H1 (cell line): ENCODE data around the gene SAMD14. TPM values are rescaled to one million over a fixed set of nuclear protein-coding genes. Genes with fewer than 3 reads are reported as not detected.

Experiments used
- CTCF ChIA-PET: fragments of 300-600 bp; sonication (Branson Sonifier 250); formaldehyde crosslinking; loops from one replicate; lab custom pipeline; 2021; ENCODE audit not compliant: partially characterized antibody; lab: Charles Lee
- POLR2A ChIA-PET: fragments of 300-600 bp; sonication (Branson Sonifier 250); formaldehyde crosslinking; loops from one replicate; lab custom pipeline; 2021; ENCODE audit warnings: inconsistent platforms; ENCODE audit not compliant: partially characterized antibody; lab: Charles Lee
- DNase-seq, 2 experiments: peaks; one replicate each; pipeline versions ENCODE4 v3.0.0 to v3.0.0-alpha.2; 2010 to 2022; ENCODE audit warnings: low spot score in 2 of 2, low read depth in 1 of 2, mixed read lengths in 1 of 2
- FAIRE-seq: peaks from 2 replicates; lab custom pipeline; 2011; peaks lifted over from hg19 to GRCh38; lab: Jason Lieb, UNC
- H2AFZ ChIP-seq: 2 replicates; pipeline ENCODE4 v1.8.1; 2012; ENCODE audit warnings: low read length, inconsistent platforms
- H2AK5ac ChIP-seq: 2 replicates; pipeline ENCODE4 v1.6.1; 2013; ENCODE audit warnings: low read depth, low read length
- H2BK120ac ChIP-seq: replicated peaks from 2 replicates; pipeline ENCODE3; 2013; ENCODE audit warnings: low read depth, low read length, inconsistent platforms
- H2BK12ac ChIP-seq: 2 replicates; pipeline ENCODE4 v1.6.1; 2013; ENCODE audit warnings: low read depth, low read length
- H2BK15ac ChIP-seq: 2 replicates; pipeline ENCODE4 v1.6.1; 2013; ENCODE audit warnings: low read length
- H2BK20ac ChIP-seq: 2 replicates; pipeline ENCODE4 v1.6.1; 2013; ENCODE audit warnings: low read length
- H2BK5ac ChIP-seq: 2 replicates; pipeline ENCODE4 v1.6.1; 2013; ENCODE audit warnings: low read depth, low read length
- H3K14ac ChIP-seq: 2 replicates; pipeline ENCODE4 v1.6.1; 2013; ENCODE audit warnings: inconsistent platforms; ENCODE audit not compliant: insufficient read length
- H3K18ac ChIP-seq: 2 replicates; pipeline ENCODE4 v1.6.1; 2013; ENCODE audit warnings: low read length; ENCODE audit errors: extremely low read depth
- H3K23ac ChIP-seq: 2 replicates; pipeline ENCODE4 v1.6.1; 2013; ENCODE audit warnings: inconsistent platforms; ENCODE audit not compliant: insufficient read length
- H3K23me2 ChIP-seq: 2 replicates; pipeline ENCODE4 v1.6.1; 2013; ENCODE audit warnings: low read depth, low read length
- H3K27ac ChIP-seq: 2 replicates; pipeline ENCODE4 v1.6.1; 2011; ENCODE audit warnings: low read depth, low read length, inconsistent platforms
- H3K27me3 ChIP-seq, 4 experiments: replicated peaks in 1 of 4; 1 replicate in 1 of 4; 2 replicates in 3 of 4; pipeline versions ENCODE4 v1.6.1 to v1.8.1; 2011 to 2013; ENCODE audit warnings: low read length in 3 of 4, mild to moderate bottlenecking in 3 of 4, inconsistent platforms in 2 of 4, mixed read lengths in 2 of 4, moderate library complexity in 1 of 4; ENCODE audit not compliant: control insufficient read depth in 3 of 4, insufficient read depth in 3 of 4; ENCODE audit errors: extremely low read depth in 1 of 4
- H3K36me3 ChIP-seq, 4 experiments: 2 replicates each; pipeline versions ENCODE4 v1.6.1 to v1.8.1; 2011 to 2013; ENCODE audit warnings: mild to moderate bottlenecking in 4 of 4, low read length in 3 of 4, moderate library complexity in 2 of 4, control low read depth in 1 of 4, inconsistent platforms in 1 of 4; ENCODE audit not compliant: insufficient read depth in 4 of 4, control insufficient read depth in 2 of 4
- H3K4ac ChIP-seq: replicated peaks from 2 replicates; pipeline ENCODE3; 2013; ENCODE audit warnings: low read length, low read depth, mixed read lengths, inconsistent platforms; ENCODE audit not compliant: insufficient read length
- H3K4me1 ChIP-seq, 4 experiments: replicated peaks in 1 of 4; 1 replicate in 1 of 4; 2 replicates in 3 of 4; pipeline versions ENCODE4 v1.6.1 to v1.8.1; 2011 to 2013; ENCODE audit warnings: low read length in 3 of 4, inconsistent platforms in 2 of 4, mixed read lengths in 1 of 4; ENCODE audit not compliant: insufficient read depth in 4 of 4, control insufficient read depth in 3 of 4
- H3K4me2 ChIP-seq, 2 experiments: 2 replicates each; pipeline versions ENCODE4 v1.6.1 to v1.8.1; 2011 to 2013; ENCODE audit warnings: low read depth in 2 of 2, low read length in 2 of 2, control low read depth in 1 of 2, inconsistent platforms in 1 of 2, mild to moderate bottlenecking in 1 of 2; ENCODE audit not compliant: insufficient read depth in 1 of 2
- H3K4me3 ChIP-seq, 4 experiments: fragments of 200-600, 300-600 bp in 1 of 4; sonication (generic), shearing (Covaris generic), sonication (Bioruptor Twin) in 1 of 4; 2 replicates each; pipeline versions ENCODE4 v1.5.1 to v1.8.1; 2011 to 2016; ENCODE audit warnings: low read length in 4 of 4, low read depth in 3 of 4, control low read depth in 2 of 4, inconsistent platforms in 2 of 4, mild to moderate bottlenecking in 2 of 4, mixed read lengths in 1 of 4, moderate library complexity in 1 of 4; ENCODE audit not compliant: insufficient read depth in 2 of 4; ENCODE audit errors: extremely low read depth in 1 of 4
- H3K56ac ChIP-seq: replicated peaks from 2 replicates; pipeline ENCODE3; 2013; ENCODE audit warnings: low read depth, mild to moderate bottlenecking, mixed read lengths, low read length, inconsistent platforms; ENCODE audit not compliant: insufficient read length
- H3K79me1 ChIP-seq: 2 replicates; pipeline ENCODE4 v1.6.1; 2013; ENCODE audit warnings: low read depth, low read length, control low read depth
- H3K79me2 ChIP-seq, 2 experiments: 2 replicates each; pipeline versions ENCODE4 v1.6.1 to v1.8.1; 2012 to 2013; ENCODE audit warnings: low read length in 2 of 2, mild to moderate bottlenecking in 2 of 2, inconsistent platforms in 1 of 2; ENCODE audit not compliant: insufficient read depth in 2 of 2, control insufficient read depth in 1 of 2
- H3K9ac ChIP-seq, 4 experiments: replicated peaks in 1 of 4; 1 replicate in 1 of 4; 2 replicates in 3 of 4; pipeline versions ENCODE4 v1.6.1 to v1.8.1; 2011 to 2013; ENCODE audit warnings: low read depth in 3 of 4, low read length in 3 of 4, control low read depth in 2 of 4, mild to moderate bottlenecking in 2 of 4, moderate library complexity in 2 of 4, inconsistent platforms in 1 of 4; ENCODE audit errors: extremely low read depth in 1 of 4
- H3K9me3 ChIP-seq, 2 experiments: 2 replicates each; pipeline versions ENCODE4 v1.6.1 to v1.8.1; 2012 to 2013; ENCODE audit warnings: mild to moderate bottlenecking in 2 of 2, moderate library complexity in 2 of 2, control low read depth in 1 of 2, inconsistent platforms in 1 of 2, low read depth in 1 of 2, low read length in 1 of 2, mixed read lengths in 1 of 2; ENCODE audit not compliant: insufficient read depth in 2 of 2
- H4K20me1 ChIP-seq, 2 experiments: replicated peaks in 1 of 2; 2 replicates each; pipeline versions ENCODE3 to v1.8.1; 2011 to 2013; ENCODE audit warnings: inconsistent platforms in 2 of 2, low read length in 2 of 2, mild to moderate bottlenecking in 1 of 2; ENCODE audit not compliant: insufficient read depth in 2 of 2, control insufficient read depth in 1 of 2
- H4K5ac ChIP-seq: 2 replicates; pipeline ENCODE4 v1.6.1; 2013; ENCODE audit warnings: low read length, low read depth, mixed read lengths, inconsistent platforms; ENCODE audit not compliant: insufficient read length
- H4K8ac ChIP-seq: 2 replicates; pipeline ENCODE4 v1.8.0; 2013; ENCODE audit warnings: mild to moderate bottlenecking, moderate library complexity, low read length, inconsistent platforms; ENCODE audit not compliant: insufficient read depth; ENCODE audit errors: extremely low read depth
- H4K91ac ChIP-seq: replicated peaks from 2 replicates; pipeline ENCODE3; 2013; ENCODE audit warnings: low read length, mixed read lengths, inconsistent platforms; ENCODE audit not compliant: insufficient read length
- CBX5 ChIP-seq: fragments of 300-800, 300-1000 bp; sonication (generic); IDR thresholded peaks from 2 replicates; pipeline ENCODE4 v1.7.1; 2016; ENCODE audit warnings: antibody characterized with exemption, low read length, low read depth
- CBX8 ChIP-seq: fragments of 300-800, 300-1000 bp; sonication (generic); IDR thresholded peaks from 2 replicates; pipeline ENCODE4 v1.7.1; 2016; ENCODE audit warnings: low read depth, low read length, borderline replicate concordance
- CTCF ChIP-seq, 3 experiments: IDR thresholded peaks; 1 replicate in 2 of 3; 2 replicates in 1 of 3; pipeline versions ENCODE4 v1.5.1 to v1.6.1; 2011; ENCODE audit warnings: low read length in 3 of 3, mild to moderate bottlenecking in 3 of 3, inconsistent platforms in 2 of 3, low read depth in 1 of 3, moderate library complexity in 1 of 3; ENCODE audit not compliant: insufficient read depth in 1 of 3; ENCODE audit errors: control extremely low read depth in 1 of 3
- HDAC6 ChIP-seq: IDR thresholded peaks from one replicate; pipeline ENCODE4 v1.7.1; 2012; ENCODE audit warnings: low read depth, mild to moderate bottlenecking, inconsistent platforms, low read length, moderate library complexity
- JUN ChIP-seq: IDR thresholded peaks from 2 replicates; pipeline ENCODE4 v1.6.1; 2011; ENCODE audit warnings: low read depth, mild to moderate bottlenecking, improper control_type of control experiment, low read length
- MAFK ChIP-seq: IDR thresholded peaks from 2 replicates; pipeline ENCODE4 v1.6.1; 2012; ENCODE audit warnings: low read depth, mild to moderate bottlenecking, improper control_type of control experiment, low read length
- RFX5 ChIP-seq: IDR thresholded peaks from 2 replicates; pipeline ENCODE4 v1.6.1; 2011; ENCODE audit warnings: low read depth, low read length, improper control_type of control experiment, borderline replicate concordance
- SIRT6 ChIP-seq: IDR thresholded peaks from one replicate; pipeline ENCODE4 v1.7.1; 2012; ENCODE audit warnings: low read length, inconsistent platforms
- SP1 ChIP-seq: IDR thresholded peaks from 2 replicates; pipeline ENCODE4 v1.6.1; 2011; ENCODE audit warnings: low read depth, low read length
- TBP ChIP-seq: IDR thresholded peaks from 2 replicates; pipeline ENCODE4 v1.6.1; 2011; ENCODE audit warnings: low read depth, low read length, improper control_type of control experiment
- WGBS, 2 experiments: shearing (Covaris generic) in 1 of 2; methylation state at CpG; one replicate each; pipeline versions ENCODE4 v1.1.6 to v1.1.7; 2013 to 2015; ENCODE audit warnings: low lambda C conversion rate in 2 of 2, mixed read lengths in 2 of 2, inconsistent platforms in 1 of 2, low coverage in 1 of 2, missing lambda C conversion rate in 1 of 2; ENCODE audit not compliant: insufficient replicate concordance in 2 of 2, insufficient coverage in 1 of 2, insufficient read length in 1 of 2; ENCODE audit errors: extremely low coverage in 1 of 2, missing lambda C conversion rate in 1 of 2; 5-methylcytosine and 5-hydroxymethylcytosine counted together
- polyA plus RNA-seq, 7 experiments: library from polyadenylated mRNA; depleted of rRNA in 3 of 7; stranded (reverse) in 5 of 7; unstranded in 2 of 7; fragments of >200 nt in 5 of 7; fragments of 200-250 nt in 2 of 7; gene quantifications; 1 replicate in 5 of 7; 2 replicates in 1 of 7; 4 replicates in 1 of 7; pipeline versions ENCODE4 v1.2.1 to v1.2.3, GENCODE V29; 2011 to 2013; ENCODE audit warnings: missing spikeins in 2 of 7, mixed read lengths in 2 of 7
- total RNA-seq: library from RNA; stranded (reverse); fragmentation: NEBNext Ultra II Directional; extraction: Animal tissue kit (Norgen Biotek cat#: 25700); gene quantifications from 2 replicates; pipeline ENCODE4 v1.2.1, GENCODE V29; 2021

Gene SAMD14
- total and polyA plus RNA-seq, 2 of the 8 experiments (the other 6 are each of a cell fraction or from before 2014, with no cell fraction given), result 5.7 to 5.8 TPM

GRCh38 chr17:50171371-50172071 lies 41.6 kb upstream of the SAMD14 start:
- no peak overlapping the region for H3K14ac ChIP-seq
- no peak overlapping the region for H3K4me3 ChIP-seq
- ChIA-PET CTCF (interaction anchor here (1.3 to 17.0 kb wide), 10 partner anchors 10 to 191 kb away, joined by 3 to 299 read pairs (median 18); partner anchors contain the start of genes COL1A1 and TMEM92), POLR2A (no interaction called here)
- no peak overlapping the region for H4K5ac ChIP-seq
- H4K20me1 ChIP-seq, result no peaks in the 10 kb centered on the region
- H3K4me1 ChIP-seq, result peaks cover 0 to 12% (median 7%) of the 10 kb centered on the region in 4 experiments; a peak in 5 of 7 replicates
- FAIRE-seq (no peak), DNase-seq (no peak)
- no peak overlapping the region for H4K8ac ChIP-seq
- H3K9me3 ChIP-seq, result no peaks in the 10 kb centered on the region
- peak overlapping the region; percentile 72; the same call in 1 of the 2 replicates for H2BK20ac ChIP-seq
- H2BK120ac ChIP-seq, result peak overlapping the region; percentile 56
- H3K36me3 ChIP-seq, result no peaks in the 10 kb centered on the region
- no peaks in the 10 kb centered on the region for H3K79me1 ChIP-seq
- H3K4ac ChIP-seq, result no peak overlapping the region
- no peak overlapping the region for H3K18ac ChIP-seq
- no peak overlapping the region for H4K91ac ChIP-seq
- H2BK5ac ChIP-seq, result no peak overlapping the region
- H3K79me2 ChIP-seq, result no peaks in the 10 kb centered on the region
- no peak overlapping the region for H3K27ac ChIP-seq
- 0 out of 2 replicates have a peak overlapping the region, but pooled peaks have one; percentile 30 for H2BK12ac ChIP-seq
- H3K23me2 ChIP-seq, result peaks cover 3% of the 10 kb centered on the region; the same call in 1 of the 2 replicates
- no peak overlapping the region for H3K23ac ChIP-seq
- no peak overlapping the region for H3K9ac ChIP-seq
- no peak overlapping the region for H2AFZ ChIP-seq
- 0 out of 2 replicates have a peak overlapping the region, but pooled peaks have one; percentile 34 for H2AK5ac ChIP-seq
- peak overlapping the region; percentile 72; the same call in 1 of the 2 replicates for H2BK15ac ChIP-seq
- no peak overlapping the region for H3K56ac ChIP-seq
- no peaks in the 10 kb centered on the region for H3K27me3 ChIP-seq
- WGBS, 2 experiments, result 90% methylated on average over 16 of the region's 17 CpGs; no CpG with 5 or more reads in 1 of the 2 experiments
- no peak overlapping the region for H3K4me2 ChIP-seq
- TF ChIP-seq RFX5 (no peak), SP1 (no peak), HDAC6 (no peak), SIRT6 (no peak), CBX8 (no peak), JUN (no peak), CBX5 (no peak), MAFK (no peak), CTCF (IDR thresholded peaks at IDR 0.05; ENCODE audit: control extremely low read depth in 1 of 3, insufficient read depth in 1 of 3, low read depth in 1 of 3, low read length in 3 of 3) (no peak), TBP (no peak)
